H1 (cell line): ENCODE results near the gene SYVN1. TPM values are rescaled to one million over a fixed set of nuclear protein-coding genes. Genes with fewer than 3 reads are reported as not detected.

Source experiments
- CHD1 ChIP-seq: IDR thresholded peaks from 2 replicates; pipeline ENCODE4 v1.6.1; 2012; ENCODE audit warnings: low read depth, low read length, improper control_type of control experiment
- KDM5A ChIP-seq: fragments of 200-600 bp; IDR thresholded peaks from 2 replicates; pipeline ENCODE4 v1.7.1; 2012; ENCODE audit warnings: mild to moderate bottlenecking, low read length, inconsistent platforms, mixed read lengths
- SIX5 ChIP-seq: IDR thresholded peaks from 2 replicates; pipeline ENCODE4 v1.6.1; 2011; ENCODE audit warnings: mild to moderate bottlenecking, low read depth, low read length
- SP1 ChIP-seq: IDR thresholded peaks from 2 replicates; pipeline ENCODE4 v1.6.1; 2011; ENCODE audit warnings: low read depth, low read length
- TAF7 ChIP-seq: optimal IDR thresholded peaks from 2 replicates; pipeline ENCODE3; 2011; ENCODE audit warnings: low read depth, mild to moderate bottlenecking, inconsistent platforms, low read length, moderate library complexity, borderline replicate concordance
- polyA plus RNA-seq, 7 experiments: library from polyadenylated mRNA; depleted of rRNA in 3 of 7; stranded (reverse) in 5 of 7; unstranded in 2 of 7; fragments of >200 nt in 5 of 7; fragments of 200-250 nt in 2 of 7; gene quantifications; 1 replicate in 5 of 7; 2 replicates in 1 of 7; 4 replicates in 1 of 7; pipeline versions ENCODE4 v1.2.1 to v1.2.3, GENCODE V29; 2011 to 2013; ENCODE audit warnings: missing spikeins in 2 of 7, mixed read lengths in 2 of 7
- total RNA-seq: library from RNA; stranded (reverse); fragmentation: NEBNext Ultra II Directional; extraction: Animal tissue kit (Norgen Biotek cat#: 25700); gene quantifications from 2 replicates; pipeline ENCODE4 v1.2.1, GENCODE V29; 2021
- TF ChIP-seq, protein P1 (sequence below): fragments of 300-600 bp; sonication (generic); IDR thresholded peaks from 2 replicates; pipeline ENCODE4 v1.7.1; 2012; ENCODE audit warnings: low read length, moderate library complexity, mild to moderate bottlenecking, inconsistent platforms; ENCODE audit not compliant: insufficient replicate concordance
- TF ChIP-seq, protein P2 (sequence below): IDR thresholded peaks from 2 replicates; pipeline ENCODE4 v1.6.1; 2012; ENCODE audit warnings: inconsistent platforms
- TF ChIP-seq, protein P3 (sequence below), 3 experiments: IDR thresholded peaks; 1 replicate in 2 of 3; 2 replicates in 1 of 3; pipeline versions ENCODE4 v1.5.1 to v1.6.1; 2011; ENCODE audit warnings: low read length in 3 of 3, mild to moderate bottlenecking in 3 of 3, inconsistent platforms in 2 of 3, low read depth in 1 of 3, moderate library complexity in 1 of 3; ENCODE audit not compliant: insufficient read depth in 1 of 3; ENCODE audit errors: control extremely low read depth in 1 of 3

SYVN1 gene
- total and polyA plus RNA-seq, 2 of the 8 experiments (the other 6 are each of a cell fraction or from before 2014, with no cell fraction given), result 27.8 to 29.4 TPM

DNA sequence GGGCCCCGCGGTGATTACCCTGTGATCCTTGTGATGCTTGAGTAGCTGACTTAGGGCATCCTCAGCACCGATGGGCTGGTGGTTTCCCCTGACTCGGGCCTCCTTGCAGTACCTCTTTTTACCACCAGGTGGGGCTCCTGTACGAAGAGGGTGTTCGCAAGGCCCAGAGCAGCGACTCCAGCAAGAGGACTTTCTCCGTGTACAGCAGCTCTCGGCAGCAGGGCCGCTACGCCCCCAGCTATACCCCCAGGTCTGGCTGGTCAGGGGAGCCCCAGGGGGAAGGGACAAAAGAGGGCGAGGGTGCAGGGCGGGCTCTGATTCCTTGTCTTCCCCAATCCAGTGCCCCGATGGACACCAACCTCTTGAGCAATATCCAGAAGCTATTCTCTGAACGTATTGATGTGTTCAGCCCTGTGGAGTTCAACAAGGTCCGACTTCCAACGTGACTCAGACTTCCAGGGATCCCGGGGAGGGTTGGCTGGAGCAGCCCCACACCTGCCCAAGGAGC is 23.9 kb downstream of the SYVN1 start (continued):
- TF ChIP-seq, protein P1, sequence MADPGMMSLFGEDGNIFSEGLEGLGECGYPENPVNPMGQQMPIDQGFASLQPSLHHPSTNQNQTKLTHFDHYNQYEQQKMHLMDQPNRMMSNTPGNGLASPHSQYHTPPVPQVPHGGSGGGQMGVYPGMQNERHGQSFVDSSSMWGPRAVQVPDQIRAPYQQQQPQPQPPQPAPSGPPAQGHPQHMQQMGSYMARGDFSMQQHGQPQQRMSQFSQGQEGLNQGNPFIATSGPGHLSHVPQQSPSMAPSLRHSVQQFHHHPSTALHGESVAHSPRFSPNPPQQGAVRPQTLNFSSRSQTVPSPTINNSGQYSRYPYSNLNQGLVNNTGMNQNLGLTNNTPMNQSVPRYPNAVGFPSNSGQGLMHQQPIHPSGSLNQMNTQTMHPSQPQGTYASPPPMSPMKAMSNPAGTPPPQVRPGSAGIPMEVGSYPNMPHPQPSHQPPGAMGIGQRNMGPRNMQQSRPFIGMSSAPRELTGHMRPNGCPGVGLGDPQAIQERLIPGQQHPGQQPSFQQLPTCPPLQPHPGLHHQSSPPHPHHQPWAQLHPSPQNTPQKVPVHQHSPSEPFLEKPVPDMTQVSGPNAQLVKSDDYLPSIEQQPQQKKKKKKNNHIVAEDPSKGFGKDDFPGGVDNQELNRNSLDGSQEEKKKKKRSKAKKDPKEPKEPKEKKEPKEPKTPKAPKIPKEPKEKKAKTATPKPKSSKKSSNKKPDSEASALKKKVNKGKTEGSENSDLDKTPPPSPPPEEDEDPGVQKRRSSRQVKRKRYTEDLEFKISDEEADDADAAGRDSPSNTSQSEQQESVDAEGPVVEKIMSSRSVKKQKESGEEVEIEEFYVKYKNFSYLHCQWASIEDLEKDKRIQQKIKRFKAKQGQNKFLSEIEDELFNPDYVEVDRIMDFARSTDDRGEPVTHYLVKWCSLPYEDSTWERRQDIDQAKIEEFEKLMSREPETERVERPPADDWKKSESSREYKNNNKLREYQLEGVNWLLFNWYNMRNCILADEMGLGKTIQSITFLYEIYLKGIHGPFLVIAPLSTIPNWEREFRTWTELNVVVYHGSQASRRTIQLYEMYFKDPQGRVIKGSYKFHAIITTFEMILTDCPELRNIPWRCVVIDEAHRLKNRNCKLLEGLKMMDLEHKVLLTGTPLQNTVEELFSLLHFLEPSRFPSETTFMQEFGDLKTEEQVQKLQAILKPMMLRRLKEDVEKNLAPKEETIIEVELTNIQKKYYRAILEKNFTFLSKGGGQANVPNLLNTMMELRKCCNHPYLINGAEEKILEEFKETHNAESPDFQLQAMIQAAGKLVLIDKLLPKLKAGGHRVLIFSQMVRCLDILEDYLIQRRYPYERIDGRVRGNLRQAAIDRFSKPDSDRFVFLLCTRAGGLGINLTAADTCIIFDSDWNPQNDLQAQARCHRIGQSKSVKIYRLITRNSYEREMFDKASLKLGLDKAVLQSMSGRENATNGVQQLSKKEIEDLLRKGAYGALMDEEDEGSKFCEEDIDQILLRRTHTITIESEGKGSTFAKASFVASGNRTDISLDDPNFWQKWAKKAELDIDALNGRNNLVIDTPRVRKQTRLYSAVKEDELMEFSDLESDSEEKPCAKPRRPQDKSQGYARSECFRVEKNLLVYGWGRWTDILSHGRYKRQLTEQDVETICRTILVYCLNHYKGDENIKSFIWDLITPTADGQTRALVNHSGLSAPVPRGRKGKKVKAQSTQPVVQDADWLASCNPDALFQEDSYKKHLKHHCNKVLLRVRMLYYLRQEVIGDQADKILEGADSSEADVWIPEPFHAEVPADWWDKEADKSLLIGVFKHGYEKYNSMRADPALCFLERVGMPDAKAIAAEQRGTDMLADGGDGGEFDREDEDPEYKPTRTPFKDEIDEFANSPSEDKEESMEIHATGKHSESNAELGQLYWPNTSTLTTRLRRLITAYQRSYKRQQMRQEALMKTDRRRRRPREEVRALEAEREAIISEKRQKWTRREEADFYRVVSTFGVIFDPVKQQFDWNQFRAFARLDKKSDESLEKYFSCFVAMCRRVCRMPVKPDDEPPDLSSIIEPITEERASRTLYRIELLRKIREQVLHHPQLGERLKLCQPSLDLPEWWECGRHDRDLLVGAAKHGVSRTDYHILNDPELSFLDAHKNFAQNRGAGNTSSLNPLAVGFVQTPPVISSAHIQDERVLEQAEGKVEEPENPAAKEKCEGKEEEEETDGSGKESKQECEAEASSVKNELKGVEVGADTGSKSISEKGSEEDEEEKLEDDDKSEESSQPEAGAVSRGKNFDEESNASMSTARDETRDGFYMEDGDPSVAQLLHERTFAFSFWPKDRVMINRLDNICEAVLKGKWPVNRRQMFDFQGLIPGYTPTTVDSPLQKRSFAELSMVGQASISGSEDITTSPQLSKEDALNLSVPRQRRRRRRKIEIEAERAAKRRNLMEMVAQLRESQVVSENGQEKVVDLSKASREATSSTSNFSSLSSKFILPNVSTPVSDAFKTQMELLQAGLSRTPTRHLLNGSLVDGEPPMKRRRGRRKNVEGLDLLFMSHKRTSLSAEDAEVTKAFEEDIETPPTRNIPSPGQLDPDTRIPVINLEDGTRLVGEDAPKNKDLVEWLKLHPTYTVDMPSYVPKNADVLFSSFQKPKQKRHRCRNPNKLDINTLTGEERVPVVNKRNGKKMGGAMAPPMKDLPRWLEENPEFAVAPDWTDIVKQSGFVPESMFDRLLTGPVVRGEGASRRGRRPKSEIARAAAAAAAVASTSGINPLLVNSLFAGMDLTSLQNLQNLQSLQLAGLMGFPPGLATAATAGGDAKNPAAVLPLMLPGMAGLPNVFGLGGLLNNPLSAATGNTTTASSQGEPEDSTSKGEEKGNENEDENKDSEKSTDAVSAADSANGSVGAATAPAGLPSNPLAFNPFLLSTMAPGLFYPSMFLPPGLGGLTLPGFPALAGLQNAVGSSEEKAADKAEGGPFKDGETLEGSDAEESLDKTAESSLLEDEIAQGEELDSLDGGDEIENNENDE, result no peak
- no peak for TF ChIP-seq SIX5
- TF ChIP-seq CHD1, result no peak
- TF ChIP-seq, protein P2, sequence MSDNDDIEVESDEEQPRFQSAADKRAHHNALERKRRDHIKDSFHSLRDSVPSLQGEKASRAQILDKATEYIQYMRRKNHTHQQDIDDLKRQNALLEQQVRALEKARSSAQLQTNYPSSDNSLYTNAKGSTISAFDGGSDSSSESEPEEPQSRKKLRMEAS, result no peak
- TF ChIP-seq, protein P3, sequence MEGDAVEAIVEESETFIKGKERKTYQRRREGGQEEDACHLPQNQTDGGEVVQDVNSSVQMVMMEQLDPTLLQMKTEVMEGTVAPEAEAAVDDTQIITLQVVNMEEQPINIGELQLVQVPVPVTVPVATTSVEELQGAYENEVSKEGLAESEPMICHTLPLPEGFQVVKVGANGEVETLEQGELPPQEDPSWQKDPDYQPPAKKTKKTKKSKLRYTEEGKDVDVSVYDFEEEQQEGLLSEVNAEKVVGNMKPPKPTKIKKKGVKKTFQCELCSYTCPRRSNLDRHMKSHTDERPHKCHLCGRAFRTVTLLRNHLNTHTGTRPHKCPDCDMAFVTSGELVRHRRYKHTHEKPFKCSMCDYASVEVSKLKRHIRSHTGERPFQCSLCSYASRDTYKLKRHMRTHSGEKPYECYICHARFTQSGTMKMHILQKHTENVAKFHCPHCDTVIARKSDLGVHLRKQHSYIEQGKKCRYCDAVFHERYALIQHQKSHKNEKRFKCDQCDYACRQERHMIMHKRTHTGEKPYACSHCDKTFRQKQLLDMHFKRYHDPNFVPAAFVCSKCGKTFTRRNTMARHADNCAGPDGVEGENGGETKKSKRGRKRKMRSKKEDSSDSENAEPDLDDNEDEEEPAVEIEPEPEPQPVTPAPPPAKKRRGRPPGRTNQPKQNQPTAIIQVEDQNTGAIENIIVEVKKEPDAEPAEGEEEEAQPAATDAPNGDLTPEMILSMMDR (IDR thresholded peaks at IDR 0.05; ENCODE audit: control extremely low read depth in 1 of 3, insufficient read depth in 1 of 3, low read depth in 1 of 3, low read length in 3 of 3), result peak in 2 of 3 experiments; percentile 84 to 98; a peak in 3 of 4 replicates
- TF ChIP-seq KDM5A, result no peak
- no peak for TF ChIP-seq SP1
- TF ChIP-seq TAF7, result no peak
